Measurements from ENCODE around the gene BORCS5.

DNA sequence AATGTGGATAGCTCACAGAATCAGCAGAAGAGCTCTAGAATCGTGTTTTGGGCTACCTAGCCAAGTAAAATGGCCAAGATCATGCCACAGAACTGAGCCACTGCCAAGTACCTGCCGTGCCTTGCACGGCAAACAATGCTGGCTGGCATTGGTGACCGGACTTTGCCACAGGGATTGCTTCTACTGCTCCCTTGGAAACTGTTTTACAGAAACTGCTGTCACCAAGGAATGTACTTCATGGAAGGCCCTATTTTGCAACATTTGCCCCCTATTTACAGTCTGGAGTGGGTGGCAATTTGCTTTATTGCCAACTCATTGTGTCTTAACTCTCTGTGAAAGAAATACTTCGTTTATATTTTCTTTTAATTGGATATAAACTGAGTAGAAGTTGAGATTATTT lies 49.0 kb downstream of the BORCS5 start:
- no peak for TF ChIP-seq YY1 (IDR thresholded peaks at IDR 0.05; ENCODE audit: insufficient read depth, insufficient read length)
- TF ChIP-seq ZNF274 (IDR thresholded peaks at IDR 0.05; ENCODE audit: low read depth, low read length): no peak

All from NT2/D1 (cell line).